Fibroblast of skin of right quadriceps (primary cell): ENCODE results near the gene TOB2.
"Not testable (repeated sequence)": the region's sequence is repeated elsewhere in the genome, so short reads cannot be mapped to it uniquely, and the experiment has no call there.

ENCODE experiments used
- DNase-seq: peaks from one replicate; pipeline ENCODE4 v3.0.0-alpha.2; 2013

Gene TOB2

DNA sequence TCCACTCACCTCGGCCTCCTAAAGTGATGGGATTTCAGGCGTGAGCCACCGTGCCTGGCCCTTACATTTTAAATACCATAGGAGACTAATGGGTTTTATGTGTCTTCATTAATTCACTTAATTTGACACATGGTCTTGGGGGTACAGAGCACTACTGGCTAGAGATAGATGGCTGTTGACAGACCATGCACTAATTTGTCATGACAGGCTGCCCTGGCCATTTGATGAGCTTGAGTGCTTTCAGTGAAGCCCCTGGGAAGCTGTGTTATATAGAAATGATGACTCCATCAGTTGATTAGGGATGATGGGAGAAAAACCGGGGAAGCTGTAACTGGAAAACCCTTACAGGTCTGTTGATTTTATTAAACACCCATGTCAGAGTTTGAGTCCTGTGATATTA, 15.3 kb upstream of the TOB2 start:
- no peak for DNase-seq

DNA sequence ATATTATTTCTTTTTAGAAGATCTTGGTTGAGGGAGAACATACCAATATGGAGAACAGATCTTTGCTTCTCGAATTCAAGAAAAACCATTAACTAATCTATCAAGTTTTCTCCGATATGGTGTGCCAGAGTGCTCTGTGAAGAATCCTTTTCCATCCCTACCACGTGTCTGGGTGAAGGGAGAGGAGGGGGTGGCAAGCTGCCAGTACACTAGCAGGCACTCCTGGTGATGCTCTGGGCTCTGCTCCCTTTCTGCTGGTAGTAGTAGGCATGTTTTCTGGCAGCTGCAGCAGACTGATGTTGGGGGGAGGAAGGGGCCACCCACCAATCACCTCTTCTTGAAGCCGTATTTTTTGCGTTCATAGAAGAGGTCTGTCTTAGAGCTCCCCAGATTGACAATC, 13.5 kb upstream of the TOB2 start:
- DNase-seq = not testable (repeated sequence)

DNA sequence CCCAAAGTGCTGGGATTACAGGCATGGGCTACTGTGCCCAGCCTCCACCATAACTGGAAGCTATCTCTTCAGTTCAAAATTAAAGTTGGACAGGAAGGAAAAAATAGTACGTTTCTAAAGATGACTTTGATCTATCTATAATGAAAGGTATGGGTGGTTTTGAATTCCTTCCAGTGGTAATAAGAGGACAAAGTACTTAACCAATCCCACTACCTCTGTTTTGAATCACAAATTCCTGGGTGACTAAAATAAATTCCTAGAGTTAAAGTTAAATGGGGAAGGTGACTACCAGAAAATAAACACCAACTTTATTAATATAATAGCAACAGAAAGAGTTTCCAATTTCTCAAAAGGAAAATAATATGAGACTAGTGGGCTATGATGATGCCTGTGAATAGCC, 12.8 kb upstream of the TOB2 start:
- DNase-seq = no peak

DNA sequence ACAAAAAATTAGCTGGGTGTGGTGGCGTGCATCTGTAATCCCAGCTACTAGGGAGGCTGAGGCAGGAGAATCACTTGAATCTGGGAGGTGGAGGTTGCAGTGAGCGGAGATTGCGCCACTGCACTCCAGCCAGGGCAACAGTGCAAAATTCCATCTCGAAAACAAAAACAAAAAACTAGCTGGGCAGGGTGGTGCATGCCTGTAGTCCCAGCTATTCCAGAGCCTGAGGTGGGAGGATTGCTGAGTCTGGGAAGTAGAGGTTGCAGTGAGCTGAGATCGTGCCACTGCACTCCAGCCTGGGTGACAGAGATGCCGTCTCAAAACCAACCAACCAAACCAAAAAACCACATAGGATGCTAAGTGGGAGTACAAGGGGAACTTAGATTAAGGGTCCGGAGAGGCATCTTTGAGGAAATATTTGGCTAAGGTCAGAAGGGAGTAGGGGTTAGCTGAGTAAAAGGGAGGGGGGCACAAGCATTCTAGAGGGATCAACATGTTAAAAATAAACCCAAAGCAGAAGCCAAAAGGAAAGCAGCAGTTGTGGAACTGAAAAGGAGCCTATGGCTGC, 11.6 kb upstream of the TOB2 start:
- no peak for DNase-seq

DNA sequence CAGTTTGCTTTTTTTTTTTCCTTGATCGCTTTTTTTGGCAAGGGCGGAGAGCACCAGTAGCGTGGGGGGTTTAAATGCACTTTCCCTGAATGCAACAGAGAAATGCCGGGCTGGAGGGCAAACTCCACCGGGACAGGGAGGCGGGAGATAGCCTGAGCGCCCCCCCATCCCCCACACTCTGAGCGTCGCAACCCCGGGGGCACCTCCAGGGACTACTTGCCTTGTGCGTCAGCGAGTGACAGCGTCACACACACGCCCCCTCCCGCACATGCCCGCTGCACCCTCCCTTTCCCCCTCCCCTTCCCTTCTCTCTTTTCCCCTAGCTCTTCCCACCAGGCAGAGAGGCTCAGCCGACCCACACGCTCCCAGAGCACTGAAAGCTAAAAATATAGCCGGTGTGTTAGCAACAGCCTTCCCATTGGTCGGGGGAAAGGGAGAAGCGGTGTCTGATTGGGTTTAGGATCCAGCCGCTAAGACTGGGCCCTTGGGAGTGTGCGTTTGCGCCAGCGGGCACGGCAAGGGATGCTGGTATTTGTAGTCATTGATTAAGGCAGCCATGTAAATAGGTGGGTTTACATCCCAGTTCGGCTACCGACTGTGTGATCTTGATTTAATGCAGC, 1.7 kb upstream of the TOB2 start:
- DNase-seq = peak; percentile 99

DNA sequence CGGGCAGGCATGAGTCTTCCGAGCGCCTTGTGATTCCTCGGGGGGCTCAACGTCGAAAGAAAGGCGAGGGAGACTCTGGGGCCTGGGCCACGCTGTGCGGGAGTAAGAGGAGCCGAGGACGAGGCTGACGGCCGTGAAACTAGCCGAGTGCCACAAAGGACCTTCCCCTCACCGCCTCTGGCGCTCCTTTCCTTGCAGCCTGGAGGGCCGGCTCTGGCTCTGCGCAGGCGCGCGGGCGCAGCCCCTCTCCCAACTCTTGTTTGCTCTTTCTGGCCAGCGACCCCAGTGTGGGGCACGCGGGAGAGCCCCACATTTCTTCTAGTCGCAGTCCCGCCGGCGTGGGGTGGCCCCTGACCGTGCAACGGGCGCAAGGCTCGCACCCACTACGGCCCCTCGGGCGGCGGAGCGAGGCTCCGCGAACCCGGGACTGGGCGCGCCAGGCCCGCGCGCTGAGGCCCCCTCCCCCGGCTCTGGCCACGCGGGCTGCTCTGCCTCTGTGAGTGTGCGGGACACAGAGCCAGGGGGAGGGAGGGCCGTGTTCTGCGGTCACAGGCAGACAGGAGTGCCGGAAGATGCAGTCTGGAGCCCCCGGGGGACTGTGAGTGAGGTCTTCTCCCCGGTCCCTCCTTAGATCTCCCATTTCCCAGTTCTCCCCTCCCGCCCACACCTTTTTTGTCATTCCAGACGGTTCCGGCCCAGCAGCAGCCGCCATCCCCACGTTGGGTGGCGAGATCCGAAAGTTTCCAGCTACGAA, 1.0 kb upstream of the TOB2 start:
- DNase-seq = peak; percentile 66

DNA sequence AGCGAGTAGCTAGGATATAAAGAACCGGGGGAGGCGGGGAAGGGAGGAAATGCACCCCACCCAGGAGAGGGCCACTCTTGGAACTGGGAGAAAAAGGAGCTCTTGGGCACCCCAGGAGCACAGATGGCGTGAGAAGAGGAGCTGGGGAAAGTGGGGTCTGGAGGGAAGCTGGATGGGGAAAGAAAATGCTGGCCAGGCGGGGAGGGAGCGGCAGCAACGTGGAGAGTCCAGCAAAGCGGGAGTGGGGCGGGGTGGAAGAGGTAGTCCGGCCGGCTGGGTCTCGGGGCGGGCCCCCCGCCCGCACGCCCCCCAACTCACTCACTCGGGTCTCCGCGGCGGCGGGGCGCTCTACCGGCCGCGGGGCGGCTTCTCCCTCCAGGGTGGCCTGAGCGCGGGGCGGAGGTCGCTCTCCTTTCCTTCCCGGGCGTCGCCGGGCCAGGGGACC, 522 bp downstream of the TOB2 start:
- peak; percentile 10 for DNase-seq

DNA sequence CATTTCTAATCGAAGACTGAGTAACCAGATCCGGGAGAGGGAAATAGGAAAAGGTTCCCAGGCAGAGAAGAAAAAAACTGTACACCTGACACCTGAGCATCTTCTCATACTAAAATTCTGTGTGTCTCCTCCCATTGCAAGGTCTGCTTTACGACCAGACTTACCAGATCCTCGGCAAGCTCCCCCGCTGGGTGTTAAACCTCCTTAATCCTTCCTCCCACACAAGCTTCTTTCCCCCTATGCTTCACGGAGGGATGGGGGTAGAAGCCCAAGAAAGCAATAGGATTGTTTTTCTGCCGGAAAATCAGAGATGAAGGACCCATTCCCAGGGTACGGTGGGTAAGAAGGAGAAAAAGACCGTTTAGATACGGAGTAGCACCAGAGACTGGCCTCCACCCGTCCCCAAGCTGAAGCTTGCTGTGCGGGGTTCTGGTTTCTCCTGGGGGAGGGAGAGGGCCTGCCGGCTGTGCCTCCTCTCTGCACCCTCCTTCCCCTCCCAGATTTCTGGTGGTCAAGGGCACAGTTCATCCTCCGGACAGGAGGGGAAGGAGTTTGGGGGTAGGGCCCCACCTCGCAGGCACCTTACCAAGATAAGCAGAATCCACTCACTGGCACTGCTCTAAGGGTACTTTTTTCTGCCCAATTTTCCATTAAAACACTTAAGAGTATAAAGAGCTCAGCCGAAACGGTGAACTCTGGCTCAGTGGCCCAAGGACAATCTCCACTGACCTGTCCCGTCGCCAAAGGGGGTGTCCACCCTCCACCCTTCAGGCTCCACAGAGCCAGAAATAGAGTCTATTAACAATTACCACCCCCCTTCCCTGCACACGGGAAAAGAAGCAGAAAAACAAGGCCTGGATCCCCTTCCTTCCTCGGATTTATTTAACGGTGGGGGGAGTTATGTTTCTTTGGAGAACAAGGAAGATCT, 1.2 kb downstream of the TOB2 start:
- DNase-seq = peak; percentile 17

DNA sequence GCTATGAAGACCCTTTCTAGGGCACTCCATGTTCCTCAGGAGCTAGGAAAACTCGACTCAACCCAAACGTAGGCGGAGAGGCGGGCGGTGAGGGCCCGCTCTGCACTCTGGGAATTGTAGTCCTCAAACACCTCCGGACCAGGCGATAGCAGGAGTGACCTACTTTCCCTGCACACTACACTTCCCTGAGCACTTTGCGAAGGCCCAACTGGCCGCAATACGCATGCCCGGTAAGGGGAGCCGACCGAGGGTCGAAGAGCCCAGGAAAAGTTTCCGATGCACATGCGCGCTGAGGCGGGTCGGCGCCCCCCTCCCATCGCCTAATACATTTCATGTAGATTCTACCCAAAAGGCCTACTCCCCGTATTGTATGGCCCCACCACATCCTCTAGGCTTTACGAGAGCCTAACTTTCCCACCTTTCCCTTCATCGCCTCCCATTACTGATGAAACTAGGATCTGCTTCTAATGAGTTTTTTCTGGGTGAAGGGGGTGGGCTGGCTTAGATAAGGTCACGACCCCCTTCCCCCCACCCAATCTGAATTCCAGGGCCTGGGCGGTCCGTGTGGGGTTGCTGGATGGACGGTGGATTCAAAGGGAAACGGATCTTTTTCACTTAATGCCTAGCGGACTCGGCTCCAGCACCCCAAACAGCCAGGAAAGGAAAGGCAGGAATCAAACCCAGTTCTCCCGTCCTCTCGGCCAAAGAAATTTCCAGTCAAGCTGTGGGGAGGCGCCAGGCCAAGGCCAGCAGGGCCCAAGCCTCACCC, 2.1 kb downstream of the TOB2 start:
- peak; percentile 97 for DNase-seq

DNA sequence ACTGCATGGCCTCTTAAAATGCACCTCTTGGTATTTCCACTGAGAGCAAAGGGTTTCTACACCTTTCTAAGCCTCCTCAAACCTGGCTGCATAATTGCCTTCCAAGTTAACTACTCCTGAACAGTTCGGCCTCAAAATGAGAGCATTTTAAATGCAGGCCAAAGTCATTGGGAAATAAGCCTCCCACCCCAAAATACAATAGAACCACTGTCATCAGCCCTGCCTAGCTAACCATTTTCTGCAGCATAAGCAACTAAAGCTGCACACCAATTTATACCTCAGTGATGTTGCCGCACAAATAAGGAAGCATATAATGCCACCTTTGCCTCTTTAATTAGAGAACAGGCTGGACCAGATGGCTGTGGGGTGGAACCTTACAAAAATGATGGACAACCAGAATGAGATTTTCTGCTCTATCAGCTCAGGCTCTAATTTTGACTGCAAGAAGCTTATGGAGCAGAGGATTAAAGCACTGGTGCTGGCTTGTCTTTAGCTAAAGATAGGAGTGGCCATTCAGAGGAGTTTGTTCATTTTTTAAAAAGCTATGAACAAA, 4.3 kb downstream of the TOB2 start:
- no peak for DNase-seq

DNA sequence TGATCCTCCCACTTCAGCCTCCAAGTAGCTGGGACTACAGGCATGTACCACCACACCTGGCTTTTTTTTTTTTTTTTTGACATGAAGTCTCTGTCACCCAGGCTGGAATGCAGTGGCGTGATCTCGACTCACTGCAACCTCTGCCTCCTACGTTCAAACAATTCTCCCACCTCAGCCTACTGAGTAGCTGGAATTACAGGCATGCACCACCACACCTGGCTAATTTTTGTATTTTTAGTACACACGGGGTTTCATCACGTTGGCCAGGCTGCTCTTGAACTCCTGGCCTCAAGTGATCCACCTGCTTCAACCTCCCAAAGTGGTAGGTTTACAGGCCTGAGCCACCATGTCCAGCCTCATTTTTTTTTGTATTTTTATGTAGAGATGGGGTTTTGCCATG, 6.1 kb downstream of the TOB2 start:
- DNase-seq = not testable (repeated sequence)

DNA sequence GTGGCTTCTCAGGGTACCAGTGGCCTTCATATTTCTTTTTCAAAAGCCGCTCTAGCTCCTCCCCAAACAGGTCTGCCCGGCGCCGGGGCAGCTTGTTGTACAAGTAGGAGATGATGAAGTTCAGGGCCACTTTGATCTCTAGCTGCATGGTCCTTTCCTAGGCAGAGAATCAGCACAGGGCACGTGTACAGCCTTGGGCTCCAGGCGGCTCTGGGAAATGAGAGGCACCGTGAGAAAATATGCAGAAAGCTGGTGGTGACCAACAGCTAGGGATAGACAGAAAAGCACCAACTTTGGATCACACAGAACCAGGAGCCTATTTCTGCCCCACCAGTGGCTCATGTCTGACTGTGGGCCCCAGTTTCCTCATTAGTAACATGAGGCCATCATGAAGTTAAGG, 9.4 kb downstream of the TOB2 start:
- DNase-seq = no peak

DNA sequence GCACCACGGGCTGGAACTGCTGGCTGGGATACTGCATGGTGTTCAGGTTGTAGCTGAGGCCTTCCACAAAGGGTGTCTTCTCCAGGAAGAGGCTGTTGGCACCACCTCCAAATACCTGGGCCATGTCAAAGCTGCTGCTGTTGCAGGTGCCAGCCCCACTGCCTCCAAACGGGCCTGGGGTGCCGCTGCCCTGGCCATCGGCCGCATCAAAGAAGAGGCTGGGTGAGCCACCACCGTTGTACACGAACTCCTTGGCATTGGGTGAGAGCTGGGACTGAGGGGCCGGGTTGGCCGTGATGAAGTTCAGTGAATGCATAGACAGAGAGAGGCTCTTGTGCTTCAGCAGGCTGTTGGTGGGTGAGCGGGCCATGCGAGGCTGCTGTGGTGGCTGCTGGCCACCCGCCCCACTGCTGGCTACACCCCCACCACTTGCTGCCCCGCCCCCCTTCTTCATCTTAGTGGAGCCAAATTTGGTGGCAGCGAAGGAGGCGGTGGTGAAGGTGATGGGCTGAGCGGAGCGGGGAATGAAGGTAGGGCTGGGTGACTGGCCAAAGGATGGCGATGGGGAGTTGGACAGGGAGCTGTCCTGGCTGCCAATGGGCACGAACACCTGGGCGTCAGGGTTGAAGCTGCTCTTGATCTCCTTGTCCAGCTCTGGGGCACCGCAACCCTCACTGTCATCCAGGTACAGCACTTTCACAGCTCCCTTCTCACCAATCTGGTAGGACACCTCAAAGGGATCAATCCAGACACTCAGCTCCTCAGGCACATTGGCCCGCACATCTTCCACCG, 10.1 kb downstream of the TOB2 start:
- DNase-seq = no peak

DNA sequence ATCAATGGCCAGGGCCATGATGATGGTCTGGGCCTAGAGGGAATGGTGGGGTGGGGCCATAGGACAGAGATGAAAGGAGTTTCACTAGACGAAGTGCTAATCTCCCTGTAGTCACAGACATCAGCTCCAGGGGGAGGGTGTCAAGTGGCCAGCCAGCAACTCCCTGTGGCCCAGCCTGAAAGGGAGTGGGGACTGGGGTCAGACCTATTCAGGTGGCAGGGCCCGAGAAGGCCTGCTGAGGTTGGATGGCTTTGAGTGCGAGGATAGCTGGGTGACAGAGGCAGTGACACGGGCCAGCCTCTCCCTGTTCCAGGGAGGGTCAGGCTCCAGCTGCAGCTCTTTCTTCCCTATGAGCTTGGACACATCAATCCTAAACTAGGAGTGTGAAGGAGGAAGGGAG, 11.0 kb downstream of the TOB2 start:
- DNase-seq = no peak

DNA sequence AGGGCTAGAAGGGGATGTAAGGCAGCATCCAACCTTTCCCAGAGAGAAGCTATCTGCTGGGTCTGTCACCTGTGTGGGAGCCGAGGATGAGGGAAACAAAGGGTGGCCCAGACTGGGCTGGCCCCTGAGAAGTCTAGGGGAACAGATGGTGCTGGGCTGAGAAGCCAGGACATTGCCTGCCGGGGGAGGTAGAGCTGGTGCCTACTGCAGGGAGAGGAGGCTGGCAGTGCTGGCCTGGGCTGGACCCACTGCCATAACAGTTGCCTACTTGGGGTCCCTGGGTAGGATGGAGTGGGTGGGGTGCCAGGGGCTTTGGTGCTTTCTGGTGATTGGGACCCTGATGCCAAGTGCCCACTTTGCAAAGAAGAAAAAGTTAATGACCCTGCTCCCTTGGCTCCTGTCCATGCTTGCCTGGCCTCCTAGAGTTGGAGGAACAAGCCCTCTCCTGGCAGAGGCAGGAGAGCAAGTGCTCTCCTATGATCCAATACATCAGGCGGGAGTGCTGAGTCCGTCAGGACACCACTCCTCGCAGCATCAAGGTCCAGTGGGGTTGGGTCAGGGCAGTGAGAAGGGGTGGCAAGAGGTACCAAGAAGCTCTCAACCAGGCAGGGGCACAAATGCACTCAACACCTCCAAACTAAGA, 12.1 kb downstream of the TOB2 start:
- DNase-seq = not testable (repeated sequence)

DNA sequence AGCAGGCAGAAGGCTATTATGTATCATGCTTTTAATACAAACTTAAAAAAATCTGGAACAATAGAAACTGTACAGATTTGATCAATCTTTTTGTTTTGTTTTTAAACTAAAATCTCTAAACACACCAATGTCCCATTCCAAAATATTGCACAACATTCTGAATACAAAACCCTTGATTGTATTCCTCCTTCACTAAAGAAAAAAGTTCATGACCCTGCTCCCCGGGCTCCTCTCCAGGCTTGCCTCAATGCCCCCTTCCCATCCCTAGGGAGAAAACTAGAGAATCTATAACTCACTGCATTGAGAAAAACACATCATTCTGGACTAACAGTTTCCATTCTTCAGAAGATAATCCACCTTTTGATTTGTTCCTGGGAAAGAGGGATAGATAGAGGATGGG, 13.1 kb downstream of the TOB2 start:
- not testable (repeated sequence) for DNase-seq

DNA sequence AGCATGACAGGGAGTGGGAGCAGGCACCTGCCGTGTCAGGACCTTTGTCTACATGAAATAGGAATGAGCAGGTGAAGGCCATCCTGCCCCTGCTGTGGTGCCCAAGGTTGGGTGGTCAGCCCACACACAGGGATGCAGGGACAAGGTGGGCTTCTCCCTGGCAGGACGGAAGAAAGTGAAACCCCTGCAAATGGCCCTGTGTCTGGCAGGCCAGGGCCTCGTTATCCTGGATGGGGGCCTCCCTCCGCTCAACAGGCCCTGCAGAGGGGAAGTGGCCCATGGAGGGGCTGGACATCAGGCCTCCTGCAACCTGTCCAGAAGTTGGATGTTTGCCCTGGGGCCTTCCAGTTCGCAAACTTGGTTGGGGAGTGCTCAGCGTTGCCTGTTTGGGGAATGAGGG, 14.9 kb downstream of the TOB2 start:
- DNase-seq = no peak

DNA sequence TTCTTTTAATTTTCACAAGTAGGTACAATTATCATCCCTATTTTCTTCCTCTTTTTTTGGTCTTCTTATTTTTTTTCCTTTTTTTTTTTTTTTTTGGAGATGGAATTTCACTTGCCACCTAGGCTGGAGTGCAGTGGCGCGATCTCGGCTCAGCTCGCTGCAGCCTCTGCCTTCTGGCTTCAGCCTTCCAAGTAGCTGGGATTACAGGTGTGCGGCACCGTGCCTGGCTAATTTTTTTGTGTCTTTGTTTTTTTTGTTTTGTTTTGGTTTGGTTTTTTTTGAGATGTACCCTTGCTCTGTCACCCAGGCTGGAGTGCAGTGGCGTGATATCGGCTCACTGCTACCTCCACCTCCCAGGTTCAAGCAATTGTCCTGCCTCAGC, 16.7 kb downstream of the TOB2 start:
- DNase-seq = no peak

DNA sequence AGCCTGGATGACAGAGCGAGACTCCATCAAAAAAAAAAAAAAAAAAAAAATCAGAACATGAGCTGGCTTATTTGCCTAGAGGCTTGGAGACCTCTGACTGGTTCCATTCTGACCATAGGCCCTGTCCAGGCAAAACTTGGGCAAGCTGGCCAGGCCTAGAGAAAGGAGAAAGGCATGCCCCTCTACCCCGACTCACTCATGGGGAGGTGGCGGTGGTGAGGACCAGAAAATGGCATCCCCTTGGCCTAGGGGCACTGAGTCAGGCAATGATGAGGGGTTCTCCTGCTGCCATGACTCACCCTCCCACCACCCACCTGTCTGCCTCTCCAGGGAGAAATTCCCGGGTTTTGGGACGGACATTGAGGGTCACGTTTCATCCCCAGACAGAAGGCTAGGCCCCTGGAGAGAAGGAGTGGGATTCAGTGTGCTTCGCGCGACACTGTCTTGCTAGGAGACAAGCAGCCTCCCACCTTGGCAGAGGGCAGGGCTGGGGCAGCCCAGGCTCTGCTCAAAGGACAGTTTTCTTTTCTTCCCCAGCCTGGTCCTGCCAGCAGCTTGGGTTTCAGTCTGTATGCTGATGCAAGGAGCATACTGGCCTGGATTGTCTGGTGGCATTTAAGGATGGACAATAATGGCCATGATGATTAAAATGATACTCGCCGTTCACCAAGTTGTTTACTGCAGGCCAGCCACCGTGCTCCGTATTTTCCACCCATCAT, 17.2 kb downstream of the TOB2 start:
- DNase-seq = no peak
